Gastroesophageal sphincter (tissue), 3 donors: ENCODE data around the gene SPDYE2B.
"Not testable (repeated sequence)": the region's sequence is repeated elsewhere in the genome, so short reads cannot be mapped to it uniquely, and the experiment has no call there.

Source experiments
- EP300 ChIP-seq: sonication (generic); formaldehyde crosslinking; IDR thresholded peaks from one replicate; pipeline ENCODE4 v1.6.1; 2017; ENCODE audit warnings: antibody characterized with exemption, mild to moderate bottlenecking
- POLR2A ChIP-seq, 2 donors: fragments of 450-650 bp; IDR thresholded peaks; one replicate each; pipeline ENCODE4 v1.6.1; 2017; ENCODE audit warnings: antibody characterized with exemption in 2 of 2, mild to moderate bottlenecking in 2 of 2, moderate library complexity in 1 of 2
- TF ChIP-seq, protein P1 (sequence below), 4 experiments: fragments of 200-600 bp in 2 of 4; fragments of 450-650 bp in 2 of 4; sonication (generic) in 1 of 4; IDR thresholded peaks; one replicate each; pipeline ENCODE4 v1.5.1; 2017 to 2019; ENCODE audit warnings: antibody characterized with exemption in 4 of 4, mild to moderate bottlenecking in 2 of 4, moderate library complexity in 2 of 4

DNA sequence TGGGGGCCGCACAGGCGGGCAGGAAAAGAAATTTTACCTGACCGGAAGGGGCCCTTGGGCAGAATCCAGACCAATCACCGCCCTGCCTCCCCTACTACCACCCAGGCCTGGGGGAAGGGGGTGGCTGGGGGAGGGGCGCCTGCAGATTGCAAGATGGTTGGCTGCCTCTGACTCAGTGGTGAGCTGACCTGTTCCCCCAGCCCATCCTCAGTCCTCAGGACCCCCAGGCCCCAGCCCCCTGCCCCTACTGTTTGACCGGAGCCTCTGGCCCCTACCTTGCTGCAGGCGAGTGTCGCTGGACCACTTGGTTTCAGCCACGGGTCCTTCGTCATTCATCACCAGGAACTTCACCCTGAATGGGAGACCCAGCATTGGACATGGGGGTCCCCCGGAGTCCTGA is 11.3 kb upstream of the SPDYE2B start:
- TF ChIP-seq, protein P1, sequence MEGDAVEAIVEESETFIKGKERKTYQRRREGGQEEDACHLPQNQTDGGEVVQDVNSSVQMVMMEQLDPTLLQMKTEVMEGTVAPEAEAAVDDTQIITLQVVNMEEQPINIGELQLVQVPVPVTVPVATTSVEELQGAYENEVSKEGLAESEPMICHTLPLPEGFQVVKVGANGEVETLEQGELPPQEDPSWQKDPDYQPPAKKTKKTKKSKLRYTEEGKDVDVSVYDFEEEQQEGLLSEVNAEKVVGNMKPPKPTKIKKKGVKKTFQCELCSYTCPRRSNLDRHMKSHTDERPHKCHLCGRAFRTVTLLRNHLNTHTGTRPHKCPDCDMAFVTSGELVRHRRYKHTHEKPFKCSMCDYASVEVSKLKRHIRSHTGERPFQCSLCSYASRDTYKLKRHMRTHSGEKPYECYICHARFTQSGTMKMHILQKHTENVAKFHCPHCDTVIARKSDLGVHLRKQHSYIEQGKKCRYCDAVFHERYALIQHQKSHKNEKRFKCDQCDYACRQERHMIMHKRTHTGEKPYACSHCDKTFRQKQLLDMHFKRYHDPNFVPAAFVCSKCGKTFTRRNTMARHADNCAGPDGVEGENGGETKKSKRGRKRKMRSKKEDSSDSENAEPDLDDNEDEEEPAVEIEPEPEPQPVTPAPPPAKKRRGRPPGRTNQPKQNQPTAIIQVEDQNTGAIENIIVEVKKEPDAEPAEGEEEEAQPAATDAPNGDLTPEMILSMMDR (IDR thresholded peaks at IDR 0.05) = not testable (repeated sequence)
- not testable (repeated sequence) for TF ChIP-seq EP300; POLR2A (IDR thresholded peaks at IDR 0.05)
